ENCODE results near the gene ZNF280D.

DNA sequence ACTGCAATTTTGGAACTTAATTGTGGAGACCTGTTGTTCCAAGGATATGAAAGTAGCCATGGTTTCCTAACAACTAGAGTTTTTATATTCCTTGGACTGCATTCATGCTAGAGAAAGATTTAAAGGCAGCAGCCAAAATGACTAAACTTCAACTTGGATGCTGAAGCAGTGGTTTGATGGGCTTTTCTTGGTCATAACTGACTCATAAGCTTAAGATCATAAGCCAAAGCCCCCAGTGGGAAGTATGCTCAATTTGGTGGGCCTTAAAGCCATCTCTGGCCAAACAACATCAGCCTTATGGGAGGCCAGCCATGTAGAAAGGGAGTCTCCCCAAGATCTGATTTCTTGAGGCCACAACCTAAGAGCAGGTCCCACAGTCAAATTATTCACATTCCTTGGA is 80.2 kb downstream of the ZNF280D start:
- TF ChIP-seq POLR2A (IDR thresholded peaks at IDR 0.05): no peak
- TF ChIP-seq, protein P1, sequence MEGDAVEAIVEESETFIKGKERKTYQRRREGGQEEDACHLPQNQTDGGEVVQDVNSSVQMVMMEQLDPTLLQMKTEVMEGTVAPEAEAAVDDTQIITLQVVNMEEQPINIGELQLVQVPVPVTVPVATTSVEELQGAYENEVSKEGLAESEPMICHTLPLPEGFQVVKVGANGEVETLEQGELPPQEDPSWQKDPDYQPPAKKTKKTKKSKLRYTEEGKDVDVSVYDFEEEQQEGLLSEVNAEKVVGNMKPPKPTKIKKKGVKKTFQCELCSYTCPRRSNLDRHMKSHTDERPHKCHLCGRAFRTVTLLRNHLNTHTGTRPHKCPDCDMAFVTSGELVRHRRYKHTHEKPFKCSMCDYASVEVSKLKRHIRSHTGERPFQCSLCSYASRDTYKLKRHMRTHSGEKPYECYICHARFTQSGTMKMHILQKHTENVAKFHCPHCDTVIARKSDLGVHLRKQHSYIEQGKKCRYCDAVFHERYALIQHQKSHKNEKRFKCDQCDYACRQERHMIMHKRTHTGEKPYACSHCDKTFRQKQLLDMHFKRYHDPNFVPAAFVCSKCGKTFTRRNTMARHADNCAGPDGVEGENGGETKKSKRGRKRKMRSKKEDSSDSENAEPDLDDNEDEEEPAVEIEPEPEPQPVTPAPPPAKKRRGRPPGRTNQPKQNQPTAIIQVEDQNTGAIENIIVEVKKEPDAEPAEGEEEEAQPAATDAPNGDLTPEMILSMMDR (IDR thresholded peaks at IDR 0.05): no peak

Data from adrenal gland (tissue), 5 donors.